Lung (tissue), 12 donors: ENCODE data around the gene EFCAB9. TPM values are rescaled to one million over a fixed set of nuclear protein-coding genes. Genes with fewer than 3 reads are reported as not detected.

Source experiments
- ATAC-seq: fragments of 200-7000 bp; cut with Tn5 transposase; one replicate; pipeline ENCODE4 v1.9.1; 2020; ENCODE audit warnings: moderate number of reproducible peaks; ENCODE audit not compliant: insufficient read depth, low FRiP score
- DNase-seq, 3 donors: peaks; one replicate each; pipeline ENCODE4 v3.0.0-alpha.2; 2013 to 2017
- H3K27ac ChIP-seq, 2 donors: one replicate each; pipeline ENCODE4 v1.5.1; 2013; ENCODE audit warnings: mild to moderate bottlenecking in 2 of 2, moderate library complexity in 2 of 2, control low read depth in 1 of 2, inconsistent platforms in 1 of 2, low read depth in 1 of 2, low read length in 1 of 2
- H3K27me3 ChIP-seq, 3 donors: one replicate each; pipeline ENCODE4 v1.5.1; 2013; ENCODE audit warnings: low read length in 2 of 3; ENCODE audit not compliant: control insufficient read depth in 3 of 3, insufficient read depth in 3 of 3
- H3K36me3 ChIP-seq, 4 donors: one replicate each; pipeline ENCODE4 v1.5.1; 2013; ENCODE audit warnings: low read length in 4 of 4, mild to moderate bottlenecking in 1 of 4, moderate library complexity in 1 of 4; ENCODE audit not compliant: control insufficient read depth in 4 of 4, insufficient read depth in 4 of 4
- H3K4me1 ChIP-seq, 5 donors: one replicate each; pipeline ENCODE4 v1.5.1; 2013; ENCODE audit warnings: low read length in 5 of 5, mild to moderate bottlenecking in 2 of 5, moderate library complexity in 1 of 5; ENCODE audit not compliant: control insufficient read depth in 5 of 5, insufficient read depth in 5 of 5
- H3K4me3 ChIP-seq: one replicate; pipeline ENCODE4 v1.5.1; 2013; ENCODE audit warnings: mild to moderate bottlenecking, control low read depth, moderate library complexity
- H3K9ac ChIP-seq, 2 donors: one replicate each; pipeline ENCODE4 v1.5.1; 2013; ENCODE audit warnings: low read length in 2 of 2, control low read depth in 1 of 2; ENCODE audit not compliant: insufficient read depth in 1 of 2
- H3K9me3 ChIP-seq, 4 donors: one replicate each; pipeline ENCODE4 v1.5.1; 2013; ENCODE audit warnings: low read length in 3 of 4, mild to moderate bottlenecking in 1 of 4, moderate library complexity in 1 of 4; ENCODE audit not compliant: control insufficient read depth in 4 of 4, insufficient read depth in 3 of 4
- WGBS, 2 donors: extraction: QIAGEN DNeasy Blood & Tissue Kit; methylation state at CpG; one replicate each; pipeline ENCODE4 v1.1.7; 2013; 5-methylcytosine and 5-hydroxymethylcytosine counted together
- polyA plus RNA-seq, 2 donors: library from polyadenylated mRNA; stranded (reverse); fragments of 200-250 nt; gene quantifications; one replicate each; pipeline ENCODE4 v1.2.1, GENCODE V29; 2013
- total RNA-seq, 2 donors: library from RNA; depleted of rRNA in 1 of 2; stranded (reverse); fragments of >200 nt in 1 of 2; gene quantifications; one replicate each; pipeline ENCODE4 v1.2.1, GENCODE V29; 2014 to 2021
- TF ChIP-seq, protein P1 (sequence below): IDR thresholded peaks from 2 replicates; pipeline ENCODE4 v1.5.1; 2012; ENCODE audit warnings: mild to moderate bottlenecking; ENCODE audit errors: control extremely low read depth, extremely low read depth
- donor health status: control.
- donor health status: control.
- donor health status: Bipolar disorder and iron deficiency.
- donor health status: healthy.
- donor health status: DM: yes; HTN: yes; CAD: no.

EFCAB9 gene
- total and polyA plus RNA-seq, 4 donors: not detected

DNA sequence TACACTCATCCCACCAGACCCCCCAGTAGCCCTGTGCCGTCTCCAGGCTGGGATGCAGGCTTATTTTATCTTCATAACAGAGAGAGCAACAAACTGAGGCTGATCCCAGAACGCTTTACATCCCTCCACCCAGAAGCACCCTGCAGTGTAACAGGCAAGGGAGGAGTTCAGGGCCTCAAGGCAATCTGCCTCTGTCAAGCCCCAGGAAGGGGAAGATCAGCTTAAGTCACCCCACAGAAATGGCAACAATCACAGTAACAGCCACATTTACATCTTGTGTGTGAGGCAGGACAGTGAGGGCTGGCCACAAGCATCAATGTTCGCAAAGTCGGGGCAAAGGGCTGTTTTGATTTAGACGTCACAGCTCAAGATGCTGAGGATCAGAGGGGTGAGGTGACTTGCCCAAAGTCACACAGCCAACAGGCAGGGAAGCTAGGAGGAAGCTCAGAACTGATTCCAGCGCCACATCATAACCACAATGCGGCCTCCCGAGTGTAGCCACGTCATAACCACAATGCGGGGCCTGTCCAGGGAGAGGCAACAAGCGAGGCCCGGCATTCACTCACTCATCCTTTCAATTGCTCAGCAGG, 20.3 kb upstream of the EFCAB9 start:
- Histone ChIP-seq H3K27ac (peak overlapping the region in 1 of 2 donors; percentile 26), H3K9ac (no peak overlapping the region), H3K27me3 (no peaks in the 10 kb centered on the region), H3K4me1 (peaks cover 0 to 26% (median 6%) of the 10 kb centered on the region in 5 donors), H3K36me3 (no peaks in the 10 kb centered on the region), H3K9me3 (no peaks in the 10 kb centered on the region), H3K4me3 (no peak overlapping the region)
- TF ChIP-seq, protein P1, sequence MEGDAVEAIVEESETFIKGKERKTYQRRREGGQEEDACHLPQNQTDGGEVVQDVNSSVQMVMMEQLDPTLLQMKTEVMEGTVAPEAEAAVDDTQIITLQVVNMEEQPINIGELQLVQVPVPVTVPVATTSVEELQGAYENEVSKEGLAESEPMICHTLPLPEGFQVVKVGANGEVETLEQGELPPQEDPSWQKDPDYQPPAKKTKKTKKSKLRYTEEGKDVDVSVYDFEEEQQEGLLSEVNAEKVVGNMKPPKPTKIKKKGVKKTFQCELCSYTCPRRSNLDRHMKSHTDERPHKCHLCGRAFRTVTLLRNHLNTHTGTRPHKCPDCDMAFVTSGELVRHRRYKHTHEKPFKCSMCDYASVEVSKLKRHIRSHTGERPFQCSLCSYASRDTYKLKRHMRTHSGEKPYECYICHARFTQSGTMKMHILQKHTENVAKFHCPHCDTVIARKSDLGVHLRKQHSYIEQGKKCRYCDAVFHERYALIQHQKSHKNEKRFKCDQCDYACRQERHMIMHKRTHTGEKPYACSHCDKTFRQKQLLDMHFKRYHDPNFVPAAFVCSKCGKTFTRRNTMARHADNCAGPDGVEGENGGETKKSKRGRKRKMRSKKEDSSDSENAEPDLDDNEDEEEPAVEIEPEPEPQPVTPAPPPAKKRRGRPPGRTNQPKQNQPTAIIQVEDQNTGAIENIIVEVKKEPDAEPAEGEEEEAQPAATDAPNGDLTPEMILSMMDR: no peak
- DNase-seq: no peak
- ATAC-seq: no peak
- WGBS, 2 donors: 46 to 75% methylated on average over 12 of the region's 12 CpGs

DNA sequence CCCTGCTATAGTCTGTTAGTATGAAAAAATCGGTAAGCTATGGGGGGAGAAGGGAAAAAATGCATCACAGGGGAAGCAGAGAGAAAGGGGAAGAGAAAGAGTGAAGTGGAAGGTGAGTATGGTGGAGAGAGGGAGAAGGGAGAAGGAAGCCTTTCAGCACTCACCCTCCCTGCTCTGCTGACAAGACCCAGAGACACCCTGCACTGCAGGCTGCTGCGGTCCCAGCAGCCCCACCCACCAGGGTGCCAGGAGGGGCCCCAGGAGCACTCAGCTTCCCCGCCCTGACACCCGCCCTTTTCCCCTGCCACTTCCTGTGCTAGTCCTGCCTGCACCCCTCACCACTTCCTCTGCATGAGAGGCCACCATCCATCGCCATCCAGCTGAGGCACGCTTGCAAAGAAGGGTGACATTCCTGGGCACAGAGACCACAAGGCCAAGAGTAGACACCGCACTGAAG, 18.7 kb upstream of the EFCAB9 start:
- Histone ChIP-seq H3K9ac (no peak overlapping the region), H3K4me1 (peaks cover 0 to 29% (median 2%) of the 10 kb centered on the region in 5 donors), H3K36me3 (no peaks in the 10 kb centered on the region), H3K4me3 (no peak overlapping the region), H3K27ac (peak overlapping the region in 1 of 2 donors; percentile 44), H3K9me3 (no peaks in the 10 kb centered on the region), H3K27me3 (no peaks in the 10 kb centered on the region)
- ATAC-seq (peak; percentile 65), DNase-seq (no peak)
- TF ChIP-seq, protein P1: no peak
- WGBS, 2 donors: 15 to 36% methylated on average over 7 of the region's 7 CpGs

DNA sequence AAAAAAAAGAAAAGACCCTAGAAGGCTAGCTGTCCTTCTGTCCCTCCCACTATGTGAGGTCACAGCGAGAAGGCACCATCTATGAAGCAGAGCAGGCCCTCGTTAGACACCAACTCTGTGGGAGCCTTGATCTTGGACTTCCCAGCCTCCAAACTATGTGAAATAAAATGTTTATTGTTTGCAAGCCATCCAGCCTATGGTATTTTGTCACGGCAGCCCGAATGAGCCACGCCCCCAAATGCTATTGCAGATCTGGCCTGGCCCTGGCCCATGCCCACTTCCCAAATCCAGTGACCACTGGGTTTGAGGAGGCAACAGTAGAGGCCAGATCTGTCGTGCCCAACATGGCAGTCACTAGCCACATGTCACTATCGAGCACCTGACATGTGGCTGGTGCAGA, 16.8 kb upstream of the EFCAB9 start:
- peaks cover 0 to 27% (median 2%) of the 10 kb centered on the region in 5 donors for H3K4me1 ChIP-seq
- TF ChIP-seq, protein P1: no peak
- H3K27ac ChIP-seq: peak overlapping the region in 1 of 2 donors; percentile 43
- 46 to 79% methylated on average over 7 of the region's 7 CpGs for WGBS, 2 donors
- H3K4me3 ChIP-seq: no peak overlapping the region
- H3K36me3 ChIP-seq: no peaks in the 10 kb centered on the region
- ATAC-seq (no peak), DNase-seq (no peak)
- H3K27me3 ChIP-seq: no peaks in the 10 kb centered on the region
- no peak overlapping the region for H3K9ac ChIP-seq
- H3K9me3 ChIP-seq: no peaks in the 10 kb centered on the region
